HEK293 (cell line): ENCODE measurements around the gene ANAPC5.
A peak's percentile ranks its signal among the peaks of the same experiment; 100 is the strongest.

Experiments
- ATF2 ChIP-seq: fragments of 450-650 bp; formaldehyde crosslinking; IDR thresholded peaks from 2 replicates; pipeline ENCODE4 v1.5.1; 2016; ENCODE audit warnings: missing biosample characterization, missing genetic modification characterization, low read depth
- CTCF ChIP-seq: fragments of 450-650 bp; formaldehyde crosslinking; IDR thresholded peaks from 2 replicates; pipeline ENCODE4 v1.5.1; 2016; ENCODE audit warnings: missing biosample characterization, missing genetic modification characterization
- REST ChIP-seq: fragments of 450-650 bp; formaldehyde crosslinking; IDR thresholded peaks from 2 replicates; pipeline ENCODE4 v1.5.1; 2016; ENCODE audit warnings: missing biosample characterization, missing genetic modification characterization
- ZNF18 ChIP-seq: fragments of 450-650 bp; formaldehyde crosslinking; IDR thresholded peaks from 2 replicates; pipeline ENCODE4 v1.5.1; 2016; ENCODE audit warnings: missing biosample characterization, missing genetic modification characterization

GRCh38 chr12:121296618-121297434, 55.4 kb downstream of the ANAPC5 start, which contains the start of gene CAMKK2:
- TF ChIP-seq ATF2 (tag by site-specific recombination) (no peak), CTCF (tag by site-specific recombination) (peak; percentile 69), ZNF18 (no peak), REST (tag by site-specific recombination) (peak; percentile 27; the same call in 1 of the 2 replicates)
